Trophoblast cell (in vitro differentiated cells and primary cell): ENCODE results near the gene TLE2.

Experiments used
- DNase-seq, 2 donors: peaks; one replicate each; pipeline ENCODE4 v3.0.0-alpha.2; 2016
- H2AFZ ChIP-seq: 2 replicates; pipeline ENCODE4 v1.6.1; 2013; ENCODE audit warnings: low read length, moderate library complexity, mild to moderate bottlenecking; ENCODE audit not compliant: insufficient read depth, poor library complexity
- H2AK5ac ChIP-seq: 2 replicates; pipeline ENCODE4 v1.6.1; 2013; ENCODE audit warnings: mild to moderate bottlenecking, low read length
- H2BK120ac ChIP-seq: 2 replicates; pipeline ENCODE4 v1.6.1; 2013; ENCODE audit warnings: low read length, mild to moderate bottlenecking, moderate library complexity; ENCODE audit not compliant: insufficient read depth, poor library complexity
- H2BK12ac ChIP-seq: 2 replicates; pipeline ENCODE4 v1.6.1; 2013; ENCODE audit warnings: mild to moderate bottlenecking, low read length, moderate library complexity
- H2BK5ac ChIP-seq: 2 replicates; pipeline ENCODE4 v1.6.1; 2013; ENCODE audit warnings: low read length, low read depth, moderate library complexity, mild to moderate bottlenecking; ENCODE audit not compliant: poor library complexity
- H3K14ac ChIP-seq: 2 replicates; pipeline ENCODE4 v1.6.1; 2013; ENCODE audit warnings: mild to moderate bottlenecking, low read length
- H3K18ac ChIP-seq: 2 replicates; pipeline ENCODE4 v1.6.1; 2013; ENCODE audit warnings: mild to moderate bottlenecking, low read length
- H3K23ac ChIP-seq: 2 replicates; pipeline ENCODE4 v1.6.1; 2013; ENCODE audit warnings: low read length
- H3K27ac ChIP-seq: 2 replicates; pipeline ENCODE4 v1.5.1; 2013; ENCODE audit warnings: low read depth, mild to moderate bottlenecking, inconsistent platforms, low read length, moderate library complexity
- H3K27me3 ChIP-seq: 2 replicates; pipeline ENCODE4 v1.6.1; 2013; ENCODE audit warnings: inconsistent platforms, mild to moderate bottlenecking, low read length, moderate library complexity; ENCODE audit not compliant: insufficient read depth
- H3K36me3 ChIP-seq, 2 experiments: 1 replicate in 1 of 2; 2 replicates in 1 of 2; pipeline ENCODE4 v1.6.1; 2013; ENCODE audit warnings: low read length in 2 of 2, mild to moderate bottlenecking in 2 of 2, moderate library complexity in 1 of 2; ENCODE audit not compliant: insufficient read depth in 2 of 2, control insufficient read depth in 1 of 2
- H3K4ac ChIP-seq: 2 replicates; pipeline ENCODE4 v1.6.1; 2013; ENCODE audit warnings: low read depth, mild to moderate bottlenecking, low read length, moderate library complexity
- H3K4me1 ChIP-seq, 2 experiments: 1 replicate in 1 of 2; 2 replicates in 1 of 2; pipeline ENCODE4 v1.6.1; 2013; ENCODE audit warnings: low read length in 2 of 2, mild to moderate bottlenecking in 2 of 2, moderate library complexity in 1 of 2; ENCODE audit not compliant: insufficient read depth in 2 of 2, control insufficient read depth in 1 of 2
- H3K4me2 ChIP-seq: 2 replicates; pipeline ENCODE4 v1.6.1; 2013; ENCODE audit warnings: inconsistent platforms, mild to moderate bottlenecking, low read length, moderate library complexity
- H3K4me3 ChIP-seq: 2 replicates; pipeline ENCODE4 v1.5.1; 2013; ENCODE audit warnings: mild to moderate bottlenecking, low read depth, low read length, inconsistent platforms
- H3K79me1 ChIP-seq: one replicate; pipeline ENCODE4 v1.6.1; 2013; ENCODE audit warnings: low read length
- H3K79me2 ChIP-seq: 2 replicates; pipeline ENCODE4 v1.6.1; 2013; ENCODE audit warnings: low read length, mild to moderate bottlenecking; ENCODE audit not compliant: control insufficient read depth, insufficient read depth, poor library complexity
- H3K9ac ChIP-seq: 2 replicates; pipeline ENCODE4 v1.6.1; 2013; ENCODE audit warnings: mild to moderate bottlenecking, low read length
- H3K9me3 ChIP-seq: 2 replicates; pipeline ENCODE4 v1.6.1; 2013; ENCODE audit warnings: low read depth, mild to moderate bottlenecking, control low read depth, inconsistent platforms, low read length; ENCODE audit not compliant: insufficient read depth
- H4K12ac ChIP-seq: 2 replicates; pipeline ENCODE4 v1.6.1; 2013; ENCODE audit warnings: low read depth, mild to moderate bottlenecking, low read length, moderate library complexity
- H4K8ac ChIP-seq: 2 replicates; pipeline ENCODE4 v1.6.1; 2013; ENCODE audit warnings: low read depth, mild to moderate bottlenecking, low read length, moderate library complexity
- H4K91ac ChIP-seq: one replicate; pipeline ENCODE4 v1.6.1; 2013; ENCODE audit warnings: low read depth, mild to moderate bottlenecking, low read length, moderate library complexity
- WGBS: extraction: QIAGEN DNeasy Blood & Tissue Kit; methylation state at CpG from one replicate; pipeline ENCODE4 v1.1.7; 2013; ENCODE audit warnings: missing lambda C conversion rate; ENCODE audit not compliant: insufficient read length, insufficient coverage; ENCODE audit errors: extremely low coverage; 5-methylcytosine and 5-hydroxymethylcytosine counted together

TLE2 gene

DNA sequence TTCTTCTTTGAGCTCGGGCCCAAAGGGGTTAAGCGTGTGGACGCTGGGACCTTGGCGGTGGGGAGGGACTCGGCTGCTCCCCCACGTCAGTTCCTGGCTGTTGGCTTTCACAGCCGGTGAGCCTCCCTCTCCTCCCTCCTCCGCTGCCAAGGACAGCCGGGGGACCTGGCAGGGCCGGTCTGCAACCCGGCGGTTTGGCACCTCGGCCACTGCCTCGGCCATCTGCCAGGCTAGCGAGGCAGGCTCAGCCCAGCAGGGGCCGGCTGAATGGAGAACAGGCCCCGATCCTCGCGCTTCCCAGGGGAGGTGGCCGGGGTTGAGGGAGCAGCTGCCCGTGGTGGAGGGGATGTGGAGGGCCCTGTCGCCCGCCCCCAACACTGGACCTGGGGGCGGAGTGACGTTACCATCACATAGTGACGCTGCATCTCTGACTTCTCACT, 28.2 kb upstream of the TLE2 start:
- Histone ChIP-seq H4K12ac (no peak overlapping the region), H3K9ac (no peak overlapping the region), H3K27ac (no peak overlapping the region), H3K36me3 (peaks cover 57 to 58% of the 10 kb centered on the region in 2 experiments), H3K4me1 (peaks cover 11 to 20% of the 10 kb centered on the region in 2 experiments), H4K8ac (peak overlapping the region; percentile 32), H3K79me1 (peaks cover 10% of the 10 kb centered on the region), H3K18ac (peak overlapping the region; percentile 43), H3K4ac (peak overlapping the region; percentile 9), H2AFZ (no peak overlapping the region), H2AK5ac (no peak overlapping the region), H3K27me3 (no peaks in the 10 kb centered on the region), H2BK5ac (no peak overlapping the region), H2BK120ac (peak overlapping the region; percentile 26), H3K79me2 (peaks cover 5% of the 10 kb centered on the region), H4K91ac (peak overlapping the region; percentile 56), H3K9me3 (peaks cover 4% of the 10 kb centered on the region), H3K14ac (no peak overlapping the region), H3K4me3 (no peak overlapping the region), H2BK12ac (no peak overlapping the region), H3K23ac (no peak overlapping the region), H3K4me2 (no peak overlapping the region)
- peak in 1 of 2 donors; percentile 55 for DNase-seq
- WGBS, result no CpG with 5 or more reads among the region's 26 CpGs

DNA sequence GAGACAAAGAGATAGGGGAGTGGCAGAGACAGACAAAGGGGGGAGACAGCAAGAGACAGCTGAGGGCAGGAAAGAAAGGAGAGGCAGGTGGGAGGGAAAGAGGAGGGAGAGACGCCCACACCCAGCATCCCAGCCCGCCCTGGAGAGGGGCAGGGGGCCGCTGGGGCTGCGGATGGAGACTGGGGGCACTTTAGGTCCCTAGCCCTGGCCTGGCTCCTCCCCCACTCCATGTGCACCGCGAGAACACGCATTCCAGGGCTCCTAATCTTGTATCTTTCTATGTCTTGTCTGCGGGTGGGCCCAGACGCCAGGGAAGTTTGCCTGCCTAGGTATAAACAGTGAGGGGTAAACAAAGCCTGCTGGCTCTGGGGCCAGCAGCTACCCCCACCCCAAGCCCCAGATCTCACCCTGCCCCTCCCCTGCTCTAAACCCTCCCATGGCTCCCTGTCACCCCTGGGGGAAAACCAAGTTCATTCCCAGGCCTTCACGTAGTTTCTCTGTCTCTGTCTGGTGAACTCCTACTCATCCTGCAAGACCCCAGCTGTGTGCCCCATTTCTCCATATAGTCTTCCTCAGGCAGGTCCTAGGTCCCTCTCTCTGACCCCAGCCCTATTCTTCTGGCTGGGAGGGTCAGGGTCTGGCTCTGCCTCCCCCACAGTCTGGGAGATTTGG, 27.5 kb upstream of the TLE2 start:
- H3K79me2 ChIP-seq, result peaks cover 4% of the 10 kb centered on the region
- H2AK5ac ChIP-seq, result no peak overlapping the region
- no peak overlapping the region for H2BK5ac ChIP-seq
- H3K4me2 ChIP-seq, result no peak overlapping the region
- no peak overlapping the region for H4K91ac ChIP-seq
- H3K79me1 ChIP-seq, result peaks cover 9% of the 10 kb centered on the region
- no peak overlapping the region for H2AFZ ChIP-seq
- no peak overlapping the region for H2BK12ac ChIP-seq
- H3K27me3 ChIP-seq, result no peaks in the 10 kb centered on the region
- H4K12ac ChIP-seq, result no peak overlapping the region
- no peak overlapping the region for H3K4ac ChIP-seq
- H3K23ac ChIP-seq, result no peak overlapping the region
- H3K9ac ChIP-seq, result no peak overlapping the region
- no peak overlapping the region for H2BK120ac ChIP-seq
- DNase-seq, result peak; percentile 85 to 86
- WGBS, result no CpG with 5 or more reads among the region's 10 CpGs
- H3K9me3 ChIP-seq, result peaks cover 4% of the 10 kb centered on the region
- H3K4me1 ChIP-seq, result peaks cover 11 to 20% of the 10 kb centered on the region in 2 experiments
- peaks cover 57 to 58% of the 10 kb centered on the region in 2 experiments for H3K36me3 ChIP-seq
- H3K14ac ChIP-seq, result no peak overlapping the region
- H3K18ac ChIP-seq, result no peak overlapping the region
- no peak overlapping the region for H4K8ac ChIP-seq
- no peak overlapping the region for H3K4me3 ChIP-seq
- H3K27ac ChIP-seq, result no peak overlapping the region

DNA sequence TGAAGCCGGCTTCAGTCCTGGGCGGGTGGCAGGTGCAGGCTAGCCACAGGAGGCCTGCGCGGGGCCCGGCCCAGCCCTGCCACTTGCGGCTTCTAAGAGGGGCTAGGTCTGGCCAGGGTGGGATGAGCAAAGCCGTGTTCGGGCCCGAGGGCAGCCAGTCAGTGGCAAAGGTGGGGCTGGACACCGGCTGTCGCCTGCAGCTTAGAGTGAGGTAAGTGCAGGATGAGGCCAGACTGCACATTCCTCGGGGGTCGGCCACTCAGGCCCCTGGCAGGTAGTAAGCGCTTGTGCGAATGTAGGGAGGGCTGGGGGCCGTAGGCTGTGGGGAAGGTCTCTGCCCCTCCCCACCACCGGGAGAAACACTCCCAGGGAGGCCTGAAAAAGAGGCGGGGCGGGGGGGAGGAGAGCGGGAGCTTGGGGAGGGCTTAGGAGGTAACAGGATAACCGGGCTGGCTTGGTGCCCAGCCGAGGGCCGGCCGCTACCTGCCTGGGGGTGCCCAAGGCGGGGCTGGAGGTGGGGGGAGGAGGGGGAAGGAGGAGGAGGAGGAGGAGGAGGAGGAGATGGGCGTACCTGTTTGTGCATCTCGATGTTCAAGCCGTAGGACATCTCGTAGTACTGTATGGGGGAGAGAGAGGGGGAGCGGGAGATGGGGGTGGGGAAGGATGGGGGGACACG, 26.8 kb upstream of the TLE2 start:
- no peak overlapping the region for H3K18ac ChIP-seq
- no peak overlapping the region for H4K8ac ChIP-seq
- no peak overlapping the region for H3K14ac ChIP-seq
- H3K79me1 ChIP-seq, result peaks cover 2% of the 10 kb centered on the region
- no peak overlapping the region for H2BK12ac ChIP-seq
- H3K27me3 ChIP-seq, result no peaks in the 10 kb centered on the region
- no peak overlapping the region for H4K91ac ChIP-seq
- peaks cover 57 to 58% of the 10 kb centered on the region in 2 experiments for H3K36me3 ChIP-seq
- H3K9me3 ChIP-seq, result peaks cover 4% of the 10 kb centered on the region
- peaks cover 11 to 20% of the 10 kb centered on the region in 2 experiments for H3K4me1 ChIP-seq
- H3K79me2 ChIP-seq, result peaks cover under 1% of the 10 kb centered on the region
- H3K9ac ChIP-seq, result no peak overlapping the region
- H3K27ac ChIP-seq, result no peak overlapping the region
- no peak overlapping the region for H2BK5ac ChIP-seq
- H3K4me2 ChIP-seq, result no peak overlapping the region
- no peak overlapping the region for H3K4me3 ChIP-seq
- no peak overlapping the region for H2AK5ac ChIP-seq
- peak; percentile 68 to 71 for DNase-seq
- no peak overlapping the region for H4K12ac ChIP-seq
- H3K23ac ChIP-seq, result no peak overlapping the region
- no peak overlapping the region for H2AFZ ChIP-seq
- no CpG with 5 or more reads among the region's 31 CpGs for WGBS
- H3K4ac ChIP-seq, result no peak overlapping the region
- no peak overlapping the region for H2BK120ac ChIP-seq

DNA sequence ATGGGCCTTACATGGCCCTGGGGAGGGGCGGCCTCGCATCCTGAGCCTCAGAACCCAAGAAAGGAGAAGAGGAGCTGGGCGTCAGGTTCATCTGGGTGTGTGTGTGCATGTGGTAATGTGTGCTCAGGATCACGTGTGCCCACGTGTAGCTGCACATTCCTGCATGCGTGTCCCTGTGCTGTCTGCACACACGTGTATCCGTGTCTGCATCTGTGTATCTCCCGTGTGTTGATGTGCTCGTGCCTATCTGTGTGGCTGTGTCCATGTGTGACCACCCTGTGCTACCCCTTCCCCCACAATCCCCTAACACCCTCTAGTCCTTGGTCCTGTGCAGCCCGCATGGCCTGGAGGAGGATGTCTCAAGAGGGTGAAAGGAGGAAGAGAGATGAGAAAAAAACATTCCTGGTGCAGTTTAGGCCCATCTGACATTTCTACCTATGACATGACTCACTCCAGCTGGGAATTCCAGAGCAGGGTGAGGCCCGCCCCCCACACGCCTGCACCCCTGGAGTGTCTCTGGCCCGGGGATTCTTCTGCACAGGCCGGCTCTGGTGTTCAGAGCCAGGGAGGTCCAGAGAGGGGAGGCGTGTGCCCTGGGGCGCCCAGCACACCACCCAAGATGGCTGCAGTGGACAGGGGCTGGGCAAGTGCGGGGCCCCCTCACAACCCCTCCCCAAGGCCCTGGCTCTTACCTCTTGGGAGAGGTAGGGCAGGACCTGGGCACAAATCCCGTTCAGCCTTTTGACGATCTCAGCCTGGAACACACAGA, 26.1 kb upstream of the TLE2 start:
- H4K12ac ChIP-seq, result no peak overlapping the region
- WGBS, result no CpG with 5 or more reads among the region's 20 CpGs
- no peak overlapping the region for H2AK5ac ChIP-seq
- H3K79me2 ChIP-seq, result no peaks in the 10 kb centered on the region
- H3K4me1 ChIP-seq, result peaks cover 11 to 20% of the 10 kb centered on the region in 2 experiments
- no peak overlapping the region for H3K18ac ChIP-seq
- H2BK5ac ChIP-seq, result no peak overlapping the region
- peaks cover 4% of the 10 kb centered on the region for H3K9me3 ChIP-seq
- peaks cover 2% of the 10 kb centered on the region for H3K79me1 ChIP-seq
- H4K8ac ChIP-seq, result no peak overlapping the region
- H3K23ac ChIP-seq, result no peak overlapping the region
- no peak overlapping the region for H2BK12ac ChIP-seq
- no peak overlapping the region for H3K4ac ChIP-seq
- H3K9ac ChIP-seq, result no peak overlapping the region
- no peak overlapping the region for H3K14ac ChIP-seq
- H3K4me3 ChIP-seq, result peak overlapping the region; percentile 6
- no peaks in the 10 kb centered on the region for H3K27me3 ChIP-seq
- no peak overlapping the region for H3K27ac ChIP-seq
- no peak overlapping the region for H2BK120ac ChIP-seq
- H3K4me2 ChIP-seq, result no peak overlapping the region
- peaks cover 55 to 58% of the 10 kb centered on the region in 2 experiments for H3K36me3 ChIP-seq
- peak in 1 of 2 donors; percentile 61 for DNase-seq
- no peak overlapping the region for H4K91ac ChIP-seq
- H2AFZ ChIP-seq, result no peak overlapping the region
